ENCODE data around the gene MDH2.
"Not testable (repeated sequence)": the region's sequence is repeated elsewhere in the genome, so short reads cannot be mapped to it uniquely, and the experiment has no call there.

The MDH2 gene

DNA sequence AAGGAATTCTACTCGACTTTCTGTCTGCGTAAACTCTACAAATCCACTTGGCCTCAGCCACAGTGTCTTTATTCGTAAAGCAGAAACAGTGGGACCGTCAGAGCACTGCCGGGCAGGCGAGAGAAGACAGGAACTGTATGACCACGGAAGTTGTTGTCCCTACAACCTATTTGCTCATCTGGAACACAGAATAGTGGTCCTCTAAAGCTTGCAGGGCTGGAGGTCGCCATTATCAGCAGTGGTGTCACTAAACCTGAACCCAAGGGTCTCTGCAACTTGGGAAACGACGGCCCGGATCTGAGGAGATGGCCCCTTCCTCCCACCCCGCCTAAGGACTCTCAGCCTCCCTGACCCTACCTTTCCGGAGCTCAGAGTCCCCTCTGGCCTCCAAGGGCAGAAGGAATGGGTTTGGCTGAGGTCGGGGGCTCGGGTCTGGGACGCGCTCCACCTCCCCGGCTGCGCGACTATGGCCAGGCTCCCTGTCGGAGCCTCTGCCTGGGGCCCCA, 548 bp upstream of the MDH2 start:
- no peak for DNase-seq (ENCODE audit: low read depth)

DNA sequence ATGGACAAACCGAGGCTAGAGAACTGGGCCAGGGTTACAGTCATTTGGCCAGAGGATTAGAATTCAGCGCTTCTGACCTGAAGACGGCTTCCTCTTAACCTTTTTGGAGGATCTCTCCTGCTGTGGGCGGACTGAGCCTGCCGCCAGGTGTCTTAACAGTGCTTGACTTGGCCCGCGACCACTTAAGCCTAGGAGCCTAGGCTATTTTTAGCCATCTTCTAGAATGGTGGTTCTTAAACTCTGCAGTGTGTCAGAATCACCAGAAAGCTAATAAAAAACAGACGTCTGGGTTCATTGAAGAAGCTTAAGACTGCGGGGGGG, 722 bp downstream of the MDH2 start:
- DNase-seq (ENCODE audit: low read depth), result no peak

DNA sequence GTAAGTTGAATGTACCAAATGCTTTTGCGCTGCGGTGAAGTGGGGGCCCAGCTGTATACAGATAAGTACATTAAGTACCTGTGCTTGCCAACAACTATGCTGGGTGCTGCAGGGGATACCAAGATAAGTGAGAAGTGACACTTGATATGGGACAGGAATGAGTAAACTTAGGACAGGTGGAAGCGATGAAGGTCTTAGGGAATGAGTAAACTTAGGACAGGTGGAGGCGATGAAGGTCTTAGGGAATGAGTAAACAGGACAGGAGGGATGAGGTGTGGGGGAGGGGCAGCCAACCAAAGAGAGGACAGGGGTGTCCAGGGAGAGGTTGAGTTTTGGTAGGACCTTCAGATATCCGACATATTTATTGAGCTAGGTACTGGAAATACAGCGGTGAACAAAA, 1.4 kb downstream of the MDH2 start:
- no peak for DNase-seq (ENCODE audit: low read depth)

DNA sequence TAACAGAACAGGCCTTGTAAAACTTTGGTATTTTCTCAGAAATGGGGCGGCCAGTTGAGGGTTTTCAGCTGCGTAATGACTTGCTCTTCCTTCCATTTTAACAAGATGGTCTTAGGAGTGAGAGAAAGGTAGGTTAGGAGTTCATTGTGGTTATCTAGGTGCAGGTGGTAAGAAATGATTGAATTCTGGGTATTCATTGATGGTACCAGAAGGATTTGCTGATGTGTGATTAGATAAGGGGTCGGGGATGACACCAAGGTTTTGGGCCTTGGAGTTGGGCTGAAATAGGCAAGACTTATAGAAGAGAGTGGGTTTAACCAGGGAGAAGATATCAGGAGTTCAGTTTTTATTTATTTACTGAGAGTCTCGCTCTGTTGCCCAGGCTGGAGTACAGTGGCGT, 2.6 kb downstream of the MDH2 start:
- no peak for DNase-seq (ENCODE audit: low read depth)

DNA sequence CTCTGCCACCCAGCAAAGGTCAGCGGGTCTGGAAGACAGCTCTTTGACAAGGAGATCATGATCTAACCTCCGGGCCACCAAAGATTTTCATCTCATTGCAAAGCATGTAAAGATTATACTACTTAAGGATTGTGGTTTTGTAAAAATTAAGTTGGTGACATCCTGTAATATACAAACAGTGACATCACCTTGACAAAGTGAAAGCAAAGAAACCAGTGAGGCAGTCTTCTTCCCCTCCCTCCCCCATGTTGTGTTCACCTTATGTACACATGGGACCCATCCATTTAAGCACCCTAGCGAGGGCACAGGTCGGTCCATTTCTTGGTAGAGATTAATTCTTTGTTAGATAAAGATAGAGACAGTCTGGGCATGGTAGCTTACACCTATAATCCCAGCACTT, 3.9 kb downstream of the MDH2 start:
- DNase-seq (ENCODE audit: low read depth), result no peak

DNA sequence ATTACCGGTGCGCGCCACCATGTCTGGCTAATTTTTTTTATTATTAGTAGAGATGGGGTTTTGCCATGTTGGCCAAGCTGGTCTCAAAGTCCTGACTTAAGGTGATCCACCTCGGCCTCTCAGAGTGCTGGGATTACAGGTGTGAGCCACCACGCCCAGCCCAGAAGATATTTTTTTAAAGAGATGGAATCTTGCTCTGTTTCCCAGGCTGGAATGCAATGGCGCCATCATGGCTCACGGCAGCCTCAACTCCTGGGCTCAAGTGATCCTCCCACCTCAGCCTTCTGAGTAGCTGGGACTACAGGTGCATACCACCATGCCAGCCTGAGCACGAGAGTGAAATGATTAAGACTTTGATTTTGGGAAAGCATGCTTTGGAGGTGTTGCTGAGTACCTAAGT, 4.8 kb downstream of the MDH2 start:
- DNase-seq (ENCODE audit: low read depth), result not testable (repeated sequence)

DNA sequence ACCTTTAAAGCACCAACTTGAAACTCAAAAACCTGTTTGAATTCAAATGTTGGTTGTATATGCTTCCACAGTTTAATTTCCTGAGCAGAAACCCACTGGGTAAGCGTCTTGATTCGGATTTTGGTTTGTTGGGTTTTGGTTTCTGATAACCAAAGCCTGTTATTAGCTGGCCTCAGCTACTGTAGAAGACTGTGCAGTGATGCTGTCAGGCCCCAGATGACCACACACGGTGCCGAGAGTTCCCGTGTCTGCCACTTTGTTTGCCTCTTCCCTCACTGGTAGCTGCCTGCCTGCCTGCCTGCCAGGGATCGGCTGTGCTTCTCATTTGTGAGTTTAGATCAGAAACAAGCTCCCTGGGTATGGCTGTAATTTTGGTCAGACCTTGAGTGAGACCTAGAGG, 5.6 kb downstream of the MDH2 start:
- no peak for DNase-seq (ENCODE audit: low read depth)

DNA sequence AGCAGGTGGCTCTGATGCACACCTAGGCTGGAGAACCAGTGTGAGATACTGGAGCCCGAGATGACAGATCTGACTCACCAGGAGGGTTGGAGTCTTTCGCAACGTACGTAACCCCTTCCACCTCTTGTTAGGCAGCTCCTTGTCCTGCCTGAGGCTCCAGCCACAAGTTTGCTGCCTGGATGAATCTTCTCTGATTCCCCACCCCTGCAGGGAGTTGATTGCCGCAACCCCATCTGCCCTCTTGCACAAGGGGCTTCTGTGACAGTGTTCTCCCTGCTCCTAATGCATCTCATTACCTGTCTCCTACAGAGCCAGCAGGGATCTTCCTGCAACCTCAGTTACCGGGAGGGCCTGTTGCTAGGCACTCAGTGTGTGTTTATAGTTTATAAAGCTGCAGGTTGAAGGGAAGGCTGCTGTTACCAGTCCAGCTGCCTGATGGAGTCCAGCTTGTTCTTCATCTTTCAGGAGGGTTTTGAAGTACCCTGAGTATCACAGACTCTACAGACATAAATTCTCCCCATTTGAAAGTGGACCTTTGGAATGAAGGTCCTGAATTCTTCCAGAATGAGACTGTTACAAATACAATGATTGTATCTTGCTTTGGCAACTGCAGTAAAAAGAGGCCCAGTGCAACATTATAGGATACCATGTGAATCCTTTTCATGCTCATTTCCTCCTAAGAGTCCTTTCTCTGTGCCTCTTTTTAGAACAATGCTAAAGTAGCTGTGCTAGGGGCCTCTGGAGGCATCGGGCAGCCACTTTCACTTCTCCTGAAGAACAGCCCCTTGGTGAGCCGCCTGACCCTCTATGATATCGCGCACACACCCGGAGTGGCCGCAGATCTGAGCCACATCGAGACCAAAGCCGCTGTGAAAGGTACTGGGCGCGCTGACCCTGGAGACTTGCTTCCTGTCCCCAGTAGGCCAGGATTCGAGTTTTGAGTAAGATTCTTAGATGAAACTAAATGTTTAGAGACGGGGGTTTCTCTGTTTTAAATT, 6.5 kb downstream of the MDH2 start:
- no peak for DNase-seq (ENCODE audit: low read depth)

DNA sequence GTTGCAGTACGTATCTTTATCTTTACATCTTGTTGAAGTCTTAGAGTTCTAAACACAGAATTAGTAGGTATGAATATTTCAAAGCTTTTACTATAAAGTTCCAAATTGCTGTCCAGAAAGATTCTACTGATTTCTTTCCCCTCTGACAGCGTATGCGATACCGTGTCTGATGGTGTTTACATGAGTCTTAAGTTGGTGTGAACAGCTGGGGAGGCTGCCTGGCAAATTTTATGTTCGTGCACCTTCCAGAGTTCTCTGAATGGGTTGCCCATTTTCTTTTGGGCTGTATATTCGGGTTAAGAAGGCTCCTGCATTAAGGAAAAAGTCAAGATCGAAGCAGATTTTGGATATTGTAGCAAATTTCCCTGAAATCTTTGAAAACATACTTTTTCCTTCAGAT, 8.3 kb downstream of the MDH2 start:
- no peak for DNase-seq (ENCODE audit: low read depth)

DNA sequence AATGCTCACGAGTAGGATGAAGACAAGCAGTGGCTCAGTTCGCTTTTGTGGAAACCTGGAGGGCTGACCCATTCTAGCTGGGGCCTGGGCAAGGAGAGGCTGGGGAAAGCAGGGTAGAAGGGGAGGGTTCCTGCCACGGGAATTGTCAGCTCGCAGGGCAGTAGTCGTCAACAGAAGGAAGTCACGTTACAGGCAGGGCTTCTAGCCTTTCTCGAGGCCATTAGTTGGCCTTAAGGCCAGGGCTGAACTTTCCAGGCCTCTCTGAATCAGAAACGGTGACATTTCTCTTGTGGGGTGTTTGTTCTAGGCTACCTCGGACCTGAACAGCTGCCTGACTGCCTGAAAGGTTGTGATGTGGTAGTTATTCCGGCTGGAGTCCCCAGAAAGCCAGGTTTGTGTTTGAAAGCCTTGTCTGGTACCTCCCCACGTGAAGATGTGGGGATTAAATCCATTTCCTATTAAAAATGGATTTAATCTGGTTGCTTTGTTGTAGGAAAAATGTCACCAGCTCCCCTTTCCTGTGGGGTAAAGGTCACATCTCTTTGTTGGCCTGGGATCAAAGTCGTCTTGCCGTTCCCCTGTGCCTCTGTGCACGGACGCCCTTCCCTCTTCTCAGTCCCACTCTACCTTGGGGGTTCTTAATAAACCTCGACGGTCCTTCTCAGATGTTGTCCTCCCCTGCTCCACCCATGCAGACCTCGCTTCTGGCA, 9.4 kb downstream of the MDH2 start:
- no peak for DNase-seq (ENCODE audit: low read depth)

DNA sequence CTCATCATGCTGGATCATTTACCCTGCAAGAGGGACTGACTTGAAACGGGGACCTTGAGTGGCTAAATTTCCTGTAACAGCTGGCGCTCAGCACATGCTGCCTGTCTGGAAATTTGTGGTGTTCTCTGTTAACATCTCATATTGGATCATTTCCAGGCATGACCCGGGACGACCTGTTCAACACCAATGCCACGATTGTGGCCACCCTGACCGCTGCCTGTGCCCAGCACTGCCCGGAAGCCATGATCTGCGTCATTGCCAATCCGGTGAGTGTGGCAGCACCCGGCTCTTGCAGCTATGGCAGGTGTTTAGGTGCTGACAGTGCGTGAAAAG, 9.9 kb downstream of the MDH2 start:
- no peak for DNase-seq (ENCODE audit: low read depth)

DNA sequence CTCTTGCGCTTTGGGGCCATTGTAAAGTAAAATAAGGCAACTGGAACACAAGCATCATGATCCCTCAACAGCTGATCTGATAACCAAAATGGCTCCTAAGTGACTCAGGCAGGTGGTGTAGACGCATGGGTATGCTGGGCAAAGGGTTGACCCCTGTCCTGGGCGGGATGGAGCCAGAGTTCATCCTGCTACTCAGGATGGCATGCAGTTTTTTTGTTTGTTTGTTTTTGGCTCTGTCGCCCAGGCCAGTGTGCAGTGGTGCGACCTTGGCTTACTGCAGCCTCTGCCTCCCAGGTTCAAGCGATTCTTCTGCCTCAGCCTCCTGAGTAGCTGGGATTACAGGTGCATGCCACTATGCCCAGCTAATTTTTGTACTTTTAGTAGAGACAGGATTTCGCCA, 10.8 kb downstream of the MDH2 start:
- DNase-seq (ENCODE audit: low read depth), result not testable (repeated sequence)

DNA sequence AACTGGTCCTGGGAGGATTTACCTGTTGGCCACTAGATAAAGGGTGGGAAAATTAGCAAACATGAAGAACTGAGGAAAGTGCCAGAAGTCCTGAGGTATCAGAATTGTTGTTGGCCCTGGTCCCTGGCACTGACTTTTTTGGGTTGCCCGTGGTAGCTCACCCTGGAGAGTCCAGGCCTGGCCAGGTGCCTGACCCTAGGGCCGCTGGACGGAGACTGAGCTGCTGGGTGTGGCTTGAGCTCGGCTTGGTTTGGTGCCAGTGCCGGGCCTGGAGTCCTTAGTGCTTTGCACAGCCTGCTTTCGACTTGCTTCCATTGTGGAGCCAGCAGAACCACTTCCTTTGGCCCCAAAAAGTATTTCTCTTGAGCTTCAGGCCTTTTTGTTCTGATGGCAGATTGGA, 12.9 kb downstream of the MDH2 start:
- DNase-seq (ENCODE audit: low read depth), result no peak

DNA sequence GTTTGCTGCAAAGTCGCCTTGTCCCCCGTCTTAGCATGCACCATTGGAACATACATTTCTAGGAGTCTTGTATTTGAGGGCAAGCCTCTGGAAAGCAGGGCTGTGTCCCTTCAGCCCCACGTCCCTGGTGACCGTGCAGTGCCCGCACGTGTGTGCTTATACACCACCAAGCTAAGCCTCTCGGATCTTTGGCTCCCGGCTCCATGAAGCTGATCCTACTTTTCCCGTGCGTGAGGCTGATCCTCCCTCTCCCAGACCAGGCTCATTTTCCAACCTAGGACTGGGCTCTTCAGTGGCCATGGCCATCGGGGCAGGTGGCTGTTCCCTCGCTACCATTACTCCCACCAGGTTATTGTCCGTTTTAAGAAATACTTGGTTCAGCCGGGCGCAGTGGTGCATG, 14.3 kb downstream of the MDH2 start:
- DNase-seq (ENCODE audit: low read depth), result no peak

DNA sequence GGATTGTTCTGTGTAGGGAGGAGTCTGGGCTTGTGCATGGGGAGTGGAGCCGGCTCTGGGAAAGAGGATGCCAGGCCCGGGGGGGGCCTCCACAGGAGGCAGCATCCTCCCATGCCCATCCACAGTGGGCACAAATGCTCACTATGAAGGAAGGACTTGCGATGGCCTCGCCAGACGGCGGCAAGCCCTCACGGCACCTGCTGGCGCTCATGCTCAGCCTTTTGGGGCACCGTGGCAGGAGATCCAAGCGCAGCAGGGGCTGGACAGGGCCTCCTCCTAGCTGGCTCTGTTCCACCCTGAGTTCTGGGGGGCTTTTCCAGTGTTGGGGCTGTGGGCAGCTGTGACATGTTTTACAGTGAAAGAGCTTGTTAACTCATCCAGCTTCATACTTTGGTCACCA, 15.2 kb downstream of the MDH2 start:
- DNase-seq (ENCODE audit: low read depth), result no peak

DNA sequence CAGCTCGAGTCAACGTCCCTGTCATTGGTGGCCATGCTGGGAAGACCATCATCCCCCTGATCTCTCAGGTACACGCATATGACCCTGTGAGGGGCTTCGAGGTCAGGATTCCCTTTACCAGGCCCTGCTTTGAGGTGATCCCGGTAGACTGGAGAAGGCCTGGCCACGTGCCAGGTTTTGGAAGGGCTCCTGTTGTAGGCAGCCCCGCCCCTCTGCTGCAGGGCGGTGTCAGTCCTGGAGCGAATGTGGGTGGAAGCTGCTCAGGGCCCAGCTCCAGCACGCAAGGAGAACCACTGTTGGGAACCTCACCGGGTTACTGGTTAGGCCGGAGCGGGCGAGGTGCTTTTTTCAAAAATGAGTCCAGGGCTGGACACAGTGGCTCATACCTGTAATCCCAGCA, 15.6 kb downstream of the MDH2 start:
- DNase-seq (ENCODE audit: low read depth), result no peak

DNA sequence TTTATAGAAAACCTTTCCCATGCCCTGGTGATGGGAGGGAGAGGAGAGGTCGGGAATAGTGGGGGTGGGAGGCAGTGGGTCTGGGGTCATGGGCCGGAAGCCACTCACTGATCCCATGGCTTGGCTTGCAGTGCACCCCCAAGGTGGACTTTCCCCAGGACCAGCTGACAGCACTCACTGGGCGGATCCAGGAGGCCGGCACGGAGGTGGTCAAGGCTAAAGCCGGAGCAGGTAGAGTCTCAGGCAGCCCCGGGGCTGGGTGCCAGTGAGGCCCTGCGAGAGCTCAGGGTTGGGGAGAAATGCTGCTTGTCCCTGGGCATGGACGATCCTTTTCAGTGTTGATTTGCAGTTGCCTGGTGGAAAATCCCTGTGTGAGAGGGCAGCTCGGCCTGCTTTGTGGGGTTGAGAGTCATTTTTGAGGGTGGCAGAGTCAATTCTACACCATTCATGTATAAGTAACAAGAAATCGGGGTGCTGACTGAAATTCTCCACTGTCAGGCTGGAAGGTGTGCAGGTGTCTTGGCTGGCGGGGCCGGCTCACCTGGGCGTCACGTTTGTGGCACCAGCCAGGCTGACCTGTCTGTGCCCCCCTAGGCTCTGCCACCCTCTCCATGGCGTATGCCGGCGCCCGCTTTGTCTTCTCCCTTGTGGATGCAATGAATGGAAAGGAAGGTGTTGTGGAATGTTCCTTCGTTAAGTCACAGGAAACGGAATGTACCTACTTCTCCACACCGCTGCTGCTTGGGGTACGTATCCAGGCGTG, 16.5 kb downstream of the MDH2 start:
- DNase-seq (ENCODE audit: low read depth), result no peak

DNA sequence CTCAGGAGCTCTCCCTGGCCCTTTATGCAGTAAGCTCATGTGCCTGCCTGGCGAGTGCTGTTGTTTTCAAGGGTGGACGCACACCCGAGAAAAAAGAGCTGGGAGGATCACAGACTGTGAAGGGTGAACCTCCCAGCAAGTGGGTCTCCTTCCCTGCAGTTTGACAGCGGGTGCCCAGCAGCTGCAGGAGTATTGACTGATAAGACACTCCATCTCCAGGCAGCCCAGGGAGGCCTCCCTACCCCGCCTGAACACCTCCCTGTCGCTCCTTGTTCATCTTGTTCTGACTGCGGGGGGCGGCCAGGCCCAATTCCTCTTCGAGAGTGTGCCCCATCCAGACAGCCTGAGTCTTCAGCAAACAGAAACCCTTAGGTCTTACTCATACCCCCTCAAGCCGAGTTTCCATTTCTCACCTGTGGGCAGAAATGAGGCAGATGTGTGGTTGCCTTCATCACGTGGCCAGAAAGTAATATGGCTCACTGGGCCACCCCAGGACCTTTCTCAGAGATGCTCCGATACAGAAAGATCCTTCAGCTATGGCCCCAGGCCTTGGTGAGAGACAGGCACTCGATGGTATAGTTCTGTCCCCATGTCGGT, 17.2 kb downstream of the MDH2 start:
- DNase-seq (ENCODE audit: low read depth), result no peak

DNA sequence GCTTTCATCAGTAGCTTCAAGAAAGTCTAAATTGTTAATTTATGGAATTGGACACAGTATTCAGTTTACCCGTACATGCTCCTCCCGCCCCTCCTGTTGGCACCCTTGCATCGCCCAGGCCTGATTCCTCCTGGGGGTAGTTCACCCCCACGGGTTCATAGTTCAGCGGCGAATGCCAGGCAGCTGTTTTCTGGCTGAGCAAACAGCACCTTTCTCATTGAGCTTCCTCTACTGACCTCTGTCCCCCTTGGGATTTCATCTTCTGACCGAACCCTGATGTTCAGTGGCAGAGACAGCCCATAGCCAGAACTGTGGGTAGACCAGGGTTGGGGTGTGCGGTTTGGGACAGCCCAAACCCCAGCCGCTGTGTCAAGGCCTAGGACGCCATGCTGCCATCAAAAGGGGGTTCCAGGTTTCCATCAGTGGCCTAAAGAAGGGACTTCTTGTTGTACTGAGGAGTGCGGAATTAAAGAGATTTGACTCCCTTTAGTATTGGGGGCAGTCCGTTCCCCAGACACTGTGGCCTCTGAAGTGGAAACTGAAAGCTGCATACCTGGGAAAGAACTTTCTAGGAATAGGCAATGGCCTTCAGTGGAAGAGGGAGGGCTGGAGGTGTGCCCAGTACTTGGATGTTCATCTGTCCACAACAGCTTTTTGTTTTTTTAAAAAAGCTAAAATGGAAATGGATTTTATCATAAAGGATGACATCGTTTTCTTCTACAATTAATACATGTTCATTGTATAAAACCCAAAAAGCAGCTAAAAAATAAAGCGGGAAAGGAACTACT, 19.0 kb downstream of the MDH2 start:
- no peak for DNase-seq (ENCODE audit: low read depth)

DNA sequence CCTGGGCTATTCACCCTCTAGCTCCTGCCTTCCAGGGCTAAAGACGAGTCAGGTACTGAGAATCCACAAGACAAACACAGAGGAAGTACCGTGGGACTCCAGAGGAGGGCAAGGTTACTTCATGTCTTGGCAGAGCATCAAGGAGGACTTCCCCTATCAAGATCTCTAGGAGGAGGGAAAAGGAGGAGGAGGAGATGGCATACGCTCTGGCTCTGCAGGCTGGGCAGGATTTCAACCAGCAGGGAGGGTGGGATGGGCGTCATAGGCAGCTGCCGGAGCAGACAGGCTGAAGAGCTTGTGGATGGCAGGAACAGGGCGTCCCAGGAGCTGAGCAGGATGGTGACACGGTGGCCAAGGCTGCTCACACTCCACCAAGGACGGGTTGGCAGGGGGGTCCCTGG, 21.3 kb downstream of the MDH2 start:
- DNase-seq (ENCODE audit: low read depth), result no peak
